Measurements from ENCODE around the gene SAMHD1. TPM values are rescaled to one million over a fixed set of nuclear protein-coding genes. Genes with fewer than 3 reads are reported as not detected.
"Not testable (repeated sequence)": the region's sequence is repeated elsewhere in the genome, so short reads cannot be mapped to it uniquely, and the experiment has no call there.

SAMHD1 gene
- total and polyA plus RNA-seq, 9 of the 15 experiments (the other 6 are each of a cell fraction or from before 2014, with no cell fraction given) = 6.8 to 20.4 (median 14.8) TPM

DNA sequence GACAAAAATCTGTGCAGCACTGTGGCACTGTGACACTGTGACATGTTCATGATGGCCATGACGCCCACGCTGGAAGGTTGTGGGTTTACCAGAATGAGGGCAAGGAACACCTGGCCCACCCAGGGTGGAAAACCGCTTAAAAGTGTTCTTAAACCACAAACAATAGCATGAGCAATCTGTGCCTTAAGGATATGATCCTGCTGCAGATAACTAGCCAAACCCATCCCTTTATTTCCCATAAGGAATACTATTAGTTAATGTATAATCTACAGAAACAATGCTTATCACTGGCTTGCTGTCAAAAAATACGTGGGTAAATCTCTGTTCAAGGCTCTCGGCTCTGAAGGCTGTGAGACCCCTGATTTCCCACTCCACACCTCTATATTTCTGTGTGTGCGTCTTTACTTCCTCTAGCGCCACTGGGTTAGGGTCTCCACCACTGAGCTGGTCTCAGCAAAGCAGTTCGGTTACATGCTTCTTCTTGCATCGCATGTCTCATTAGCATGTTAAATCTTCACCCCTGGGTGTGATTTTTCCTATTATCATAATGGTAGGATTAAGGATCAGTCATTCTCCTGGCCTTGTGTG lies 10.9 kb upstream of the SAMHD1 start:
- intact Hi-C loops (cut with micrococcal nuclease); FAIRE-seq: not testable (repeated sequence)

DNA sequence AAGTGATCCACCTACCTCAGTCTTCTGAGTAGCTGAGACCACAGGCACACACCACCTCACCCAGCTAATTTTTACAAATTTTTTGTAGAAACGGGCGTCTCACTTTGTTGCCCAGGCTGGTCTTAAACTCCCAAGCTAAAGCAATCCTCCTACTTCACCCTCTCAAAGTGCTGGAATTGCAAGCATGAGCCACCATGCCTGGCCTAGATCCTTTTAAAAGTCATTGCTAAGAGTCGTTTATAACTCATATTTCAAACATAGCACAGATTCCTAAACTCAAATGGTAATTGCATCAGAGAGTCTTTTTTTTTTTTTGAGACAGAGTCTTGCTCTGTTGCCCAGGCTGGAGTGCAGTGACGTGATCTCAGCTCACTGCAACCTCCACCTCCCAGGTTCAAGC lies 7.7 kb upstream of the SAMHD1 start:
- FAIRE-seq = no peak
- TF ChIP-seq ZZZ3 (IDR thresholded peaks at IDR 0.05) = no peak
- DNase-seq (ENCODE audit: extremely low read depth in 1 of 4, low spot score in 3 of 4) = no peak
- Histone ChIP-seq H3K27ac (ENCODE audit: extremely low read depth, low read depth, low read length) (no peak overlapping the region), H4K20me1 (replicated peaks; ENCODE audit: control insufficient read depth, insufficient read depth, low read length) (no peaks in the 10 kb centered on the region), H3K4me1 (replicated peaks in 1 of 2; ENCODE audit: control insufficient read depth in 2 of 2, insufficient read depth in 2 of 2, low read length in 2 of 2) (peaks cover 8% of the 10 kb centered on the region in 2 experiments; a peak in 4 of 5 replicates), H3K9ac (ENCODE audit: insufficient read depth in 1 of 2, low read depth in 2 of 2, low read length in 2 of 2) (no peak overlapping the region), H3K79me2 (ENCODE audit: control insufficient read depth, insufficient read depth, low read length) (no peaks in the 10 kb centered on the region), H3K27me3 (ENCODE audit: control insufficient read depth in 2 of 2, insufficient read depth in 2 of 2, low read length in 2 of 2) (no peaks in the 10 kb centered on the region), H2AFZ (ENCODE audit: low read depth, low read length) (no peak overlapping the region), H3K36me3 (ENCODE audit: control insufficient read depth, insufficient read depth, low read length) (no peaks in the 10 kb centered on the region), H3K4me2 (ENCODE audit: insufficient read depth, low read length) (no peak overlapping the region), H3K4me3 (no peak overlapping the region), H3K9me1 (ENCODE audit: control insufficient read depth, insufficient read depth, low read length) (no peaks in the 10 kb centered on the region), H3K9me3 (replicated peaks; ENCODE audit: control insufficient read depth, insufficient read depth, low read depth, low read length) (peaks cover 3% of the 10 kb centered on the region; the same call in 1 of the 2 replicates)
- in situ Hi-C loops (cut with MboI) (no loop called here), intact Hi-C loops (cut with micrococcal nuclease) (no loop called here)
- BruUV-seq (replicated peaks) = no TSS peak
- WGBS (ENCODE audit: insufficient coverage, low coverage, missing lambda C conversion rate) = 59% methylated on average over 4 of the region's 4 CpGs
- no peak for ATAC-seq
- CTCF ChIA-PET (ENCODE audit: low intra/inter-chr PET ratio) = no interaction called here
- POLR2A ChIA-PET = no interaction called here

More for the DNA sequence above, 10.9 kb upstream of the SAMHD1 start:
- H4K20me1 ChIP-seq (replicated peaks; ENCODE audit: control insufficient read depth, insufficient read depth, low read length); DNase-seq (ENCODE audit: extremely low read depth in 1 of 4, low spot score in 3 of 4); H3K27me3 ChIP-seq (ENCODE audit: control insufficient read depth in 2 of 2, insufficient read depth in 2 of 2, low read length in 2 of 2); H3K79me2 ChIP-seq (ENCODE audit: control insufficient read depth, insufficient read depth, low read length); H3K4me3 ChIP-seq; POLR2A ChIA-PET; H3K4me1 ChIP-seq (replicated peaks in 1 of 2; ENCODE audit: control insufficient read depth in 2 of 2, insufficient read depth in 2 of 2, low read length in 2 of 2); H3K9me1 ChIP-seq (ENCODE audit: control insufficient read depth, insufficient read depth, low read length); H2AFZ ChIP-seq (ENCODE audit: low read depth, low read length); H3K36me3 ChIP-seq (ENCODE audit: control insufficient read depth, insufficient read depth, low read length); BruUV-seq (replicated peaks); H3K9me3 ChIP-seq (replicated peaks; ENCODE audit: control insufficient read depth, insufficient read depth, low read depth, low read length); H3K27ac ChIP-seq (ENCODE audit: extremely low read depth, low read depth, low read length); in situ Hi-C loops (cut with MboI); ATAC-seq; CTCF ChIA-PET (ENCODE audit: low intra/inter-chr PET ratio); H3K4me2 ChIP-seq (ENCODE audit: insufficient read depth, low read length); H3K9ac ChIP-seq (ENCODE audit: insufficient read depth in 1 of 2, low read depth in 2 of 2, low read length in 2 of 2): not testable (repeated sequence)
- WGBS (ENCODE audit: insufficient coverage, low coverage, missing lambda C conversion rate) = 28% methylated on average over 9 of the region's 9 CpGs
- TF ChIP-seq CBX3 (IDR thresholded peaks at IDR 0.05; ENCODE audit: borderline replicate concordance in 1 of 2, low read length in 2 of 2) (peak in 1 of 2 experiments; percentile 90; a peak in 1 of 3 replicates), TRIM28 (IDR thresholded peaks at IDR 0.05) (peak; percentile 86), CBX5 (IDR thresholded peaks at IDR 0.05; ENCODE audit: borderline replicate concordance, low read depth) (peak; percentile 81), TRIM24 (IDR thresholded peaks at IDR 0.05) (peak in 1 of 2 experiments; percentile 35; a peak in 1 of 4 replicates), CBX1 (IDR thresholded peaks at IDR 0.05; ENCODE audit: low read depth) (0 out of 2 replicates have a peak, but pooled peaks have one; percentile 16)

Data from K562 (cell line).